Muscle of leg (tissue), 11 donors: ENCODE results near the gene F2. TPM values are rescaled to one million over a fixed set of nuclear protein-coding genes. Genes with fewer than 3 reads are reported as not detected.

Experiments used
- DNase-seq: peaks from one replicate; pipeline ENCODE4 v3.0.0; 2013
- H3K27ac ChIP-seq: one replicate; pipeline ENCODE4 v1.5.1; 2013; ENCODE audit warnings: mild to moderate bottlenecking, low read length, control low read depth
- H3K27me3 ChIP-seq: one replicate; pipeline ENCODE4 v1.6.1; 2013; ENCODE audit warnings: low read length; ENCODE audit not compliant: control insufficient read depth, insufficient read depth
- H3K36me3 ChIP-seq: one replicate; pipeline ENCODE4 v1.6.1; 2013; ENCODE audit warnings: low read length; ENCODE audit not compliant: control insufficient read depth, insufficient read depth
- H3K4me1 ChIP-seq: one replicate; pipeline ENCODE4 v1.6.1; 2013; ENCODE audit warnings: low read length; ENCODE audit not compliant: control insufficient read depth, insufficient read depth
- H3K4me3 ChIP-seq: one replicate; pipeline ENCODE4 v1.5.1; 2013; ENCODE audit warnings: low read length, control low read depth
- H3K9me3 ChIP-seq: replicated peaks from 2 replicates; pipeline ENCODE4 v1.6.1; 2013; ENCODE audit warnings: low read depth, low read length; ENCODE audit not compliant: control insufficient read depth
- WGBS: methylation state at CpG from one replicate; pipeline ENCODE4 v1.1.5; 2013; ENCODE audit warnings: missing lambda C conversion rate; ENCODE audit not compliant: insufficient coverage; 5-methylcytosine and 5-hydroxymethylcytosine counted together
- polyA plus RNA-seq, 8 donors: library from polyadenylated mRNA; unstranded; fragments of 120-200 nt; gene quantifications; one replicate each; pipeline versions ENCODE4 v1.2.1 to v1.2.3, GENCODE V29; 2013; ENCODE audit warnings: inconsistent platforms in 1 of 8, low replicate concordance in 1 of 8; ENCODE audit not compliant: insufficient read length in 8 of 8, insufficient read depth in 1 of 8
- total RNA-seq: library from RNA; stranded (reverse); fragments of 120-200 nt; gene quantifications from one replicate; pipeline ENCODE4 v1.2.4, GENCODE V29; 2013

Gene F2
- total and polyA plus RNA-seq, 9 donors, result 0.13 to 1.4 (median 0.41) TPM; not detected in 6

GRCh38 chr11:46762248-46762647, 43.2 kb downstream of the F2 start:
- DNase-seq, result no peak
- no peak overlapping the region for H3K4me3 ChIP-seq
- H3K27me3 ChIP-seq, result no peaks in the 10 kb centered on the region
- H3K36me3 ChIP-seq, result peaks cover 54% of the 10 kb centered on the region
- H3K27ac ChIP-seq, result no peak overlapping the region
- no peaks in the 10 kb centered on the region for H3K9me3 ChIP-seq
- H3K4me1 ChIP-seq, result no peaks in the 10 kb centered on the region

DNA sequence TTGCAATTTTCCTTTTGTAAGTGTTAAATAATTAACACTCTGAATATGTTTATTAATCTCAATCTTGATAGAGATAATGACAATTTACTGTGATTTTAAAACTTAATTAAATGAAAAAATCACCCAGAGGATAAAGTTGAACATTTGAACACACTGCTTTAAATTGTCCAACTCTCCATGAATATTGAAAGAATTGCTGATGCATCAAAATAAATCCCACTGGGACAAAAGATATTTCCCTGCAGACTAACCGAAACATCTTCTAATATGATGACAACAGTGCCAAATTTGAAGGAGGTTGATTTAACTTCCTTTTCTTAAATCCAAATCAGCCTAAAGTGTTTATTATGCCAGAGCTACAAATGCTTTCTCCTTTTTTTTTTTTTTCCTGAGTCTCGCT, 47.6 kb downstream of the F2 start:
- 100% methylated on average over 1 of the region's 2 CpGs for WGBS
- Histone ChIP-seq H3K4me3 (no peak overlapping the region), H3K4me1 (no peaks in the 10 kb centered on the region), H3K9me3 (no peaks in the 10 kb centered on the region), H3K36me3 (peaks cover 44% of the 10 kb centered on the region), H3K27me3 (no peaks in the 10 kb centered on the region), H3K27ac (no peak overlapping the region)
- no peak for DNase-seq

DNA sequence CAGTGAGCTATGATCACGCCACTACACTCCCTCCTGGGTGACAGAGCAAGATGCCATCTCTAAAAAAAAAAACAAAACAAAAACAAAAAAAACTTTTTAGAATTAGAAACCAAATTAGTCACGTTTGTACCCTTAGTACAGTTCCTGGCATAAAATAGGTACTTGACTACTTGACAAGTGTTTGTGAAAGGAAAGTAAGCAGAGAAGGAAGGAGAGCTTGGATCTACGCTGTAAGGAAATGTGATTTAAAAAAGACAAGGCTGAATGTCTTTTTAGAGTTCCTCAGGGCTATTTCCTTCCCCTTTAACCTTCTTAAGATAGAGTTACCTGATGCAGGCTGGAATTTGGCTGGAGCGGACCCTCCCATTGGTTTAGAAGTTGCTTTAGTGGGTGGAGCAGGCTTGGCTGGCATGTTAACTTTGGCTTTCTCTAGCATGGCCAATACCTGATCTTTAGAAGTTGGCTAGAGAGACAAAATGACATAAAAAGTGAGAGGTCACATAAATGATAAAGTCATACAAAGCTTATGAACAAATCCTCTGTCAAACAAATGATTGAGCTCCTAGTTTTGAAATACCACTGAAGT, 50.7 kb downstream of the F2 start:
- Histone ChIP-seq H3K27ac (no peak overlapping the region), H3K4me1 (no peaks in the 10 kb centered on the region), H3K4me3 (no peak overlapping the region), H3K36me3 (peaks cover 30% of the 10 kb centered on the region), H3K27me3 (no peaks in the 10 kb centered on the region), H3K9me3 (no peaks in the 10 kb centered on the region)
- no peak for DNase-seq
- no CpG with 5 or more reads among the region's 4 CpGs for WGBS

DNA sequence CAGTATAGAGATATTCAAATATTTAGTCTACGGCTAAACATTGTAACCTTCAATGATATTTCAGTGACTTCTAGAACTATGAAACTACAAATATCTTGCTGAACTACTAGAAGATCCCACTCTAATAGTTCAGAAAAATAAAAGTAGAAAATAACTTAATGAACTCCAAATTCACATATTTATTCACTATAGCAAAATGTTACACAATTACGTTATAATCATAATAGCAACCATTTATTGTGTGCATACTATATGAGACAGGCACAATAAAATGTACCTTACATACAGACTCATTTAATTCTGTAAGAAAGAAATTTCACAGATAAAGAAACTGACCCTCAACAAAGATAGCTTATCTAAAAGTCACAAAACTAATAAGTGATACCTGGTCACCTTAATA, 57.9 kb downstream of the F2 start:
- DNase-seq, result no peak
- H3K27me3 ChIP-seq, result no peaks in the 10 kb centered on the region
- no CpG with 5 or more reads among the region's 2 CpGs for WGBS

GRCh38 chr11:46778416-46778815, 59.4 kb downstream of the F2 start:
- Histone ChIP-seq H3K27me3 (no peaks in the 10 kb centered on the region), H3K36me3 (peaks cover 29% of the 10 kb centered on the region), H3K27ac (no peak overlapping the region), H3K9me3 (no peaks in the 10 kb centered on the region), H3K4me1 (no peaks in the 10 kb centered on the region), H3K4me3 (no peak overlapping the region)
- 100% methylated on average over 1 of the region's 4 CpGs for WGBS
- DNase-seq, result no peak

More for the DNA sequence above, 57.9 kb downstream of the F2 start:
- Histone ChIP-seq H3K27ac (no peak overlapping the region), H3K36me3 (peaks cover 30% of the 10 kb centered on the region), H3K4me1 (no peaks in the 10 kb centered on the region), H3K9me3 (no peaks in the 10 kb centered on the region), H3K4me3 (no peak overlapping the region)

Other genes starting within 250 kb of the F2 start
- 15.8 TPM for gene AMBRA1, start 125.2 kb upstream of the F2 start, total RNA-seq
- gene AMBRA1, start 125.2 kb upstream of the F2 start, polyA plus RNA-seq, result 10 to 100 TPM in 7 of 8 donors, 1 to 10 TPM in 1; 9.6 to 15.4 (median 13.4) TPM
- 2.3 TPM for gene HARBI1, start 102.0 kb upstream of the F2 start, total RNA-seq
- 1 to 10 TPM; 2.3 to 3.5 (median 2.8) TPM for gene HARBI1, start 102.0 kb upstream of the F2 start, polyA plus RNA-seq
- gene ATG13, start 101.7 kb upstream of the F2 start, total RNA-seq, result 20.3 TPM
- 10 to 100 TPM; 28.1 to 38.6 (median 34.8) TPM for gene ATG13, start 101.7 kb upstream of the F2 start, polyA plus RNA-seq
- gene ARHGAP1, start 18.6 kb upstream of the F2 start, total RNA-seq, result 14.9 TPM
- gene ARHGAP1, start 18.6 kb upstream of the F2 start, polyA plus RNA-seq, result 10 to 100 TPM; 31.4 to 49.8 (median 38.6) TPM
- 5.8 TPM for gene ZNF408, start 18.2 kb upstream of the F2 start, total RNA-seq
- gene ZNF408, start 18.2 kb upstream of the F2 start, polyA plus RNA-seq, result 10 to 100 TPM in 1 of 8 donors, 1 to 10 TPM in 7; 7.3 to 14.8 (median 8.5) TPM
- gene CKAP5, start 127.1 kb downstream of the F2 start, total RNA-seq, result 45.5 TPM
- 10 to 100 TPM; 43.7 to 72.1 (median 61.0) TPM for gene CKAP5, start 127.1 kb downstream of the F2 start, polyA plus RNA-seq
- gene LRP4, start 199.3 kb downstream of the F2 start, total RNA-seq, result 11.1 TPM
- gene LRP4, start 199.3 kb downstream of the F2 start, polyA plus RNA-seq, result 10 to 100 TPM; 18.9 to 30.3 (median 22.8) TPM
- 14.1 TPM for gene CSTPP1, start 217.5 kb downstream of the F2 start, total RNA-seq
- gene CSTPP1, start 217.5 kb downstream of the F2 start, polyA plus RNA-seq, result 10 to 100 TPM; 18.5 to 23.9 (median 23.2) TPM